SIG-M5 treated with dmso at 0.1 percent for 504 hours (cell line): ENCODE measurements around the gene MAP3K13.

Experiments
- DNase-seq: peaks from one replicate; lab custom pipeline; 2025; ENCODE audit not compliant: unreplicated experiment; lab: John Stamatoyannopoulos, UW

MAP3K13 gene

GRCh38 chr3:185503521-185503920 lies 140.6 kb downstream of the MAP3K13 start:
- no peak for DNase-seq

GRCh38 chr3:185504636-185505035 lies 141.7 kb downstream of the MAP3K13 start:
- no peak for DNase-seq

GRCh38 chr3:185507883-185508282 lies 144.9 kb downstream of the MAP3K13 start:
- no peak for DNase-seq

DNA sequence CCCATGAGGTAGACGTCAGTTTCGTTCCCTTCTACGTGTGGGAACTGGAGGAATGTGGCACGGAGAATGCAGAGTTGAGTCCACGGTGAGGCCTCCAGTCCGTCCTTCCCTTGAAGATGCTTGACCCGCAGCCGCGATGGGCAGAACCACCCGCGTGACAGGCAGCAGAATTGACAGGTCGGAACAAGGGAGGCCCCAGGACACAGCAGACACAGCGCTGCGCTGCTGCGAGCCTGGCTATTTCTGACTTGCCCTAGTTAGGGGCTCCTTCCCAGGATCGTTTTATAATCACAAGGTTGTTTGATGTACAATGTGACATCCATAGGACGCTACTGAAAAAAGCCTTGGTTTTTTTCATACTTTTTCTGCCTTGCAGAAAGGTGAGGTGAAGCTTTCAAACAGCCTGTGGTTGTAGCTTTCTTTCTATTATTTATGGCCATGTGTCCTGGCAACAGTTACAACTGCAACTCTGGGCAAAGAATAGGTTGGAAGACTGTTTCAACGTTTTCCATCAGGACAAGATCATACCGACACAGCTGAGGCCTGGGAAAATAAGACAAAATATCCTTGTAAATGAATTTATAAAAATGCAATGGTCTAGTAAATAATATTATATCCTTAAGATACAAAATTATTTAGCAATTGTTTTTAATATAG lies 145.5 kb downstream of the MAP3K13 start:
- no peak for DNase-seq

DNA sequence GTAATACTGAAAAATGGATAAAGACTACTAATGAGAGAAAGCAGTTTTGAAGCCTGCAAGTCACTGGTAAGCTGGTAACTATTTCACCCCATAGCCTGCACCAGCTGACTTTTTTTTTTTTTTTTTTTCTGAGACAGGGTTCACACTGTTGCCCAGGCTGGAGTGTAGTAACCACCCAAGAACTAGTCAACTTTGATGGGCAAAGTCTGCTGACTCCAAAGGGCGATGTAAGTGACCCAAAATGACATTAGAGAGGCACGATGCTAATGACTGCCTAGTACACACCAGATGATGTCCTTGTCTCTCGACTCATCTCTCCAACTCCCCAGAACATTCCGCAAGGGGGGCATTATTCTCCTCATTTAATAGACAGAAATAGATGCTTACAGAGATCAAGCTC lies 148.8 kb downstream of the MAP3K13 start:
- no peak for DNase-seq

DNA sequence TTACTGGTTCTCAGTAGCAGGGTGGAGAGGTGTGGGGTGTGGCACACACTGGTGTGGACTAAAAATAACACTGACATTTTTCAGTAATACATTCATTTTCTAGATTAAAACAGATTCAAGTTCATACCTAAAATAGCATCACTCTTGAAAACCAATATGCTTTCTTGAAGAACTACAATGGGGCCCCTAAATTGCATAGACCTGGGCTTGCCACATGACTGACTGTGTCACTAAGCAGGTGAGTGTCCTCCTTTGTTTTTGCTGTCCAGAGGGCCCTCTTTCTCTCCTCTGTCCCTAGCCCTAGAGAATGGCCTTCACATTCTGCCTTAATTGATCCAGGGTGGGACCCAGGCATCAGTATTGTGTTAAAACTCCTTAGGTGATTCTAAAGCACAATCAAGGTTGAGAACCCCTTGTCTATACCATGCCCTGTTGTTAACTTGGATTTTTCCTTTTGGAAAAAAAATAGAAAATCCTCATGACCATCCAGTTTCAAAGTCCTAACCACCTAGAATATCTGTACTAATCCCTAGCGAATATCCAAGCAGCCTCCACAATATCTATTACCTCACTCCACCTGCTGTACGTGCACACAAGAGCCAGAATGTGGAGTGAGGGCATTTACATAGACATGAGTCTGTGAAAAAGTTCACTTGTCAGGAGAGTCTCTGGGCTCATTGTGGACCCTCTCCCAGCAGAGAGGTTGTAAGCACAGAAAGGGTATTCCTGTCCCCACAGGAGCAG lies 154.6 kb downstream of the MAP3K13 start:
- DNase-seq, result no peak

- DNase-seq, result no peak
Measured at GRCh38 chr3:185519021-185519420, 156.1 kb downstream of the MAP3K13 start.

DNA sequence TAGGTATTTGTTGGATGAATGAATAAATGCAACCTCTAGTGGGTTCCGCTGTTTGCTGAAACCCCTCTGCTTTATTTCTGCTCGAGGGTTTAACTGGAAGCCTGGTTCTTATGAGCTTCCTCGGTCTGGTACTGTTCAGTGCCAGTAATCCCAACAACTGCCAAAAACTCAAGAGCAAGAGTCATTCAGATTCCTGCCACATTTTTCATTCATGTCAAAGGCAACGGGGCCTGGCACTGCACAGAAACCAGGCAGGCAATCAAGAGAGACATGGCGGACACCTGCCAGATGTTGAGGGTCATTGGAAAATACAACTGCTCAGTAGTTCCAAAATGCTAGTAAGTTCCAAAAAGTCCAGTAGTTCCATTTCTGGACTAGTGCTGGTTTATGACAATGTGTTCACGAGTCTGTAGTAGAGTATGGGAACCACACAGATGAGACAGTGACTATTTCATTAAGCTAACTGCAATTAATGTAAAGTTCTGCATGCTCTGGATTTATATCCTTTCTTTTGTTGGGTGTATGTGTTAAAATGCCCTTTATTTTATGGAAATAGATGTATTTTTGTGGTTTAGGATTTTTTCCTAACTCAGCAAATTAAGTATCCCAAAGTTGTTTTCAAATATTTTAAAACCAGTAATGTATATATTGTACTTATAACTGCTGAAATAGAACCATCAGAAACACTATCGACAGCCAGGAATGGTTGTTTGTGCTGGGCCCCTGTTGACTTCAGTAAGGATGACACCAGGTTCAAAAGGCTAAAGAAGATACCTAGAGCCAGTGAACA lies 158.6 kb downstream of the MAP3K13 start:
- no peak for DNase-seq

- DNase-seq, result no peak
Measured at GRCh38 chr3:185526349-185526951, 163.5 kb downstream of the MAP3K13 start.

GRCh38 chr3:185527364-185527763 lies 164.4 kb downstream of the MAP3K13 start:
- DNase-seq, result no peak

GRCh38 chr3:185528532-185528931 lies 165.6 kb downstream of the MAP3K13 start:
- DNase-seq, result no peak

DNA sequence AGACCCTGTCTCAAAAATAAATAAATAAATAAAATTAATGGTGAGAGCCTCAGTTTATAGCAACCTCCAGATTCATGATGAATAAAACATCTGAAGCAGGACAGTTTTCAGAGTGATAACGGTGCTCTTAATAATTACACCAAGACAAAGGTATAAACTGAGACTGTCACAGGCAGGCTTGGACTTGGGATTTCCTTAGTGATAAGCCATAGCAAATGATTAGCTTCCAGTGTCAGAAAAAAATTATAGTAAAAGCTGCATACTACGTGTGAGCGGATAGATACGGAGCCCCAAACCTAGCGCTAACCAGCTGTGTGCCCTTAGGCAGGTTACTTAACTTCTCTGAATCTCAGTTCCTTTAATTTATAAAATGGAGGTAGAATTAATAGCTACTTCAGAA lies 167.9 kb downstream of the MAP3K13 start:
- DNase-seq, result no peak

- DNase-seq, result no peak
Measured at GRCh38 chr3:185532901-185533300, 170.0 kb downstream of the MAP3K13 start.

DNA sequence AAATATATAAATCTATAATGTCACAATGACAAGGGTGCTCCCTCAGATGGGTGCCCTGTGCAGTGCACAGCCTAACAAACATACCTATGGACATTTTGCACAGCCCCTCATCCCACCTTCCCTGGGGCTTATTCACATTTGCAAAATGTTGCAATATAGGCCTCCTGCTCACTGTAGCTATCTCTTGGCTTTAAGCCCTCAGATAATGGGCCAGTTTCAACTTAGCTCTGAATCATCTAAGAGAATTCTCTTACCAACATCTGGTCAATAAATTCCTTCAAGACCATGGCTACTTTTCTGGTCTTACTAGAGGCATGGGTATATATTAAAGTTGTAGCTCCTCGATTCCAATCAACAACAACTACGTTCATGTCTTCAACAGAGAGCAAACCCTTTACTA lies 171.6 kb downstream of the MAP3K13 start:
- DNase-seq, result no peak

DNA sequence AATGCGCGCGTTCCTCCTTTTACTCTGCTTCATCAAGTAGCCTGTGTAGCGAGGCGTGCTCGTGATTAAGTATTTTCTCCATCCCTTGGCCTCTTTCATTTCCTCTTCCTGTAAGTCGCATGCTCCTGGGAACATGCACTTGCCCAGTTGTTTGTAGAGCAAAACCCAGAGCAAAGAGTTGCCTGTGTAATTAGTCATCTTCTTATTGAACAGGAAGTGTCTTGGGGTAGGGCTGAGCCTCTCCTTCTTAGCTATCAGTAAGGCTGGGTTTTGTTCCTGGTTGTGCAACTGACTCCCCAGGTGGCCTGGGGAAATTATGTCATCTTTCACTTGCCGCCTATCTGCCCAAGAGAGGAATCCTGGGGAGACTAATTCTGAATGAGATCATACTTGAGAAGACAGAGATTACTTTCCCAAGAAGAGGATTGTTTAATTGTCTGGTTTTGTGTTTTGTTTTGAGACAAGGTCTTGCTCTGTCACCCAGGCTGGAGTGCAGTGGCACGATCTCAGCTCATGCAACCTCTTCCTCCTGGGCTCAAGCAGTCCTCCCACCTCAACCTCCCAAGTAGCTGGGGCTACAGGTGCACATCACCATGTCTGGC lies 174.5 kb downstream of the MAP3K13 start:
- DNase-seq, result peak; percentile 100
